Measurements from ENCODE around the gene CCNB2.
"Not testable (repeated sequence)": the region's sequence is repeated elsewhere in the genome, so short reads cannot be mapped to it uniquely, and the experiment has no call there.

CCNB2 gene

DNA sequence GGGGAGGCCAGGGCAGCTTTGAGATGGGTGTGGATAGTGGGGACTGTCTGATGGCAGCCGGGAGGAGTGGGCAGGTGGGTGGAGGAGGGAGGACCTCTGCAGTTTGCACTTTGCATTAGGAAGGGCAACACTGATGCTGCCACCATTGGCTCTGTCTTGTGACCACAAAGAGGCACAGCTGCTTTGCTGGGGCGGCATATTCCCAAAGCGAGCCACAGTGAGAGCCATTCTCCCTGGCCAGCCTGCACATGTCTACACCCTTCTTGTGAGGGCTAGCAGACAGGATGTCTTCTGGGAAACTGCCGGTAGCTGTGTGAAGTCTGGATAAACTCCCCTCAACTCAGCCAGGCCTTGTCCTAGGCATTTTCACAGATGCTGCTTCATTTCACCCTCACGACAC lies 38.3 kb downstream of the CCNB2 start:
- DNase-seq (ENCODE audit: low read depth in 2 of 2), result no peak
- TF ChIP-seq, protein P1, sequence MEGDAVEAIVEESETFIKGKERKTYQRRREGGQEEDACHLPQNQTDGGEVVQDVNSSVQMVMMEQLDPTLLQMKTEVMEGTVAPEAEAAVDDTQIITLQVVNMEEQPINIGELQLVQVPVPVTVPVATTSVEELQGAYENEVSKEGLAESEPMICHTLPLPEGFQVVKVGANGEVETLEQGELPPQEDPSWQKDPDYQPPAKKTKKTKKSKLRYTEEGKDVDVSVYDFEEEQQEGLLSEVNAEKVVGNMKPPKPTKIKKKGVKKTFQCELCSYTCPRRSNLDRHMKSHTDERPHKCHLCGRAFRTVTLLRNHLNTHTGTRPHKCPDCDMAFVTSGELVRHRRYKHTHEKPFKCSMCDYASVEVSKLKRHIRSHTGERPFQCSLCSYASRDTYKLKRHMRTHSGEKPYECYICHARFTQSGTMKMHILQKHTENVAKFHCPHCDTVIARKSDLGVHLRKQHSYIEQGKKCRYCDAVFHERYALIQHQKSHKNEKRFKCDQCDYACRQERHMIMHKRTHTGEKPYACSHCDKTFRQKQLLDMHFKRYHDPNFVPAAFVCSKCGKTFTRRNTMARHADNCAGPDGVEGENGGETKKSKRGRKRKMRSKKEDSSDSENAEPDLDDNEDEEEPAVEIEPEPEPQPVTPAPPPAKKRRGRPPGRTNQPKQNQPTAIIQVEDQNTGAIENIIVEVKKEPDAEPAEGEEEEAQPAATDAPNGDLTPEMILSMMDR (IDR thresholded peaks at IDR 0.05; ENCODE audit: low read depth, low read length), result no peak
- H3K4me3 ChIP-seq (replicated peaks in 1 of 2; ENCODE audit: low read depth in 2 of 2, low read length in 2 of 2), result no peak overlapping the region

- peak in 1 of 2 donors; percentile 25 for DNase-seq (ENCODE audit: low read depth in 2 of 2)
- not testable (repeated sequence) for H3K4me3 ChIP-seq (replicated peaks in 1 of 2; ENCODE audit: low read depth in 2 of 2, low read length in 2 of 2)
Measured at GRCh38 chr15:59144594-59144993, 39.6 kb downstream of the CCNB2 start.

DNA sequence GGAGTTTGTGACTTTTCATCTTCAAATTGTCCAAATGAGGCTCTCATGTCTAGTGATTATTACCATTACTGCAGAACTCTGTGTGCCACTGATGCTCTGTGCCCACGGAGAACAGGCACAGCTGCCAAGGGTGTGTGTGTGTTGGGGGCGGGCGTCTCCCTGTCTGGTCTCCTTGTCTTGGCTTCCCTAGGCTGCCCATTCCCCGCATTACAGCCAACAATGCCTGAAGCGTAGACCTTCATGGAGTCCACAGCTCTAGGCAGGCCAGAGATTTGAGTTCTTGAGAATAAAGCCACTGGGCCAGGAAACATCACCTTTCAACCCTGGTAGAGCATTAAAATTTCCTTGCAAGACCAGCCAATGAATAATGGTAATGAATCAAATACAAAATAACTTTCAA lies 42.7 kb downstream of the CCNB2 start:
- DNase-seq (ENCODE audit: low read depth in 2 of 2), result no peak
- no peak overlapping the region for H3K4me3 ChIP-seq (replicated peaks in 1 of 2; ENCODE audit: low read depth in 2 of 2, low read length in 2 of 2)
- TF ChIP-seq, protein P1 (IDR thresholded peaks at IDR 0.05; ENCODE audit: low read depth, low read length), result no peak

DNA sequence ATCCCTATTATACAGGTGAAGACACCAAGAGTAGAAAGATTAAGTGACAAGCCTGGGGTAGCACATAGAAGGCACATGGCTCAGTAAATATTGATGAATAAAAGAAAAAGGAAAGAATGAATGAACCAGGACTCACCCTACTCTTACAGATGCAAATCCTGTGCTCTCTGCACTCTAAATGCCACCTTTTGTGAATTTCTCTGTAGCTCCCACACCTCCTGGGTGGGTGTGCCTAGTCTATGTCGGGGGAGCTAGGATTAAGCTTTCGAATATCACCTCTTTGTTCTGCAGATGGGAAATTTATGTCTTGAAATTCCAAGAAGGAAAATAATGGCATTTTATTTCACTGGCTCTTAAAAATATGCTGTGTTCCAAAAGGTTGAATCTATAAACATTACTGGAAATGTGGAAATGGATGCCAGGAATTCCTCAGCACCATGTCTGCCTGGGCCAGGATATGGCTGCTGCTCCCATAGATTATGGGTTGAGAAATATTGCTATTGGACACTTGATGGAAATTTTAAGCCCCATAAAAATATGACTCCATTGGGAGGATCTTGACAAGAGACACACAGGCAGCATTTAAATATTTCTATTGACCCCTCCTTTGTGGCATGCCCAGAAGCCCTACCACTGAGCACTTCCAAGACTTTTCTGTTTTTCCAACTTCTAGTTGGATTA lies 43.3 kb downstream of the CCNB2 start:
- H3K4me3 ChIP-seq (replicated peaks in 1 of 2; ENCODE audit: low read depth in 2 of 2, low read length in 2 of 2), result no peak overlapping the region
- TF ChIP-seq, protein P1 (IDR thresholded peaks at IDR 0.05; ENCODE audit: low read depth, low read length), result no peak
- peak in 1 of 2 donors; percentile 60 for DNase-seq (ENCODE audit: low read depth in 2 of 2)

GRCh38 chr15:59150185-59150584 lies 45.2 kb downstream of the CCNB2 start:
- TF ChIP-seq, protein P1 (IDR thresholded peaks at IDR 0.05; ENCODE audit: low read depth, low read length), result no peak
- no peak for DNase-seq (ENCODE audit: low read depth in 2 of 2)
- no peak overlapping the region for H3K4me3 ChIP-seq (replicated peaks in 1 of 2; ENCODE audit: low read depth in 2 of 2, low read length in 2 of 2)

- TF ChIP-seq, protein P1 (IDR thresholded peaks at IDR 0.05; ENCODE audit: low read depth, low read length), result no peak
- no peak overlapping the region for H3K4me3 ChIP-seq (replicated peaks in 1 of 2; ENCODE audit: low read depth in 2 of 2, low read length in 2 of 2)
- no peak for DNase-seq (ENCODE audit: low read depth in 2 of 2)
Measured at GRCh38 chr15:59152694-59153450, 47.9 kb downstream of the CCNB2 start.

GRCh38 chr15:59153466-59153865 lies 48.5 kb downstream of the CCNB2 start:
- no peak for DNase-seq (ENCODE audit: low read depth in 2 of 2)
- TF ChIP-seq, protein P1 (IDR thresholded peaks at IDR 0.05; ENCODE audit: low read depth, low read length), result no peak
- H3K4me3 ChIP-seq (replicated peaks in 1 of 2; ENCODE audit: low read depth in 2 of 2, low read length in 2 of 2), result no peak overlapping the region

All from cardiac fibroblast (primary cell).